Transverse colon (tissue), 4 donors: Measurements from ENCODE around the gene DHX58.

ENCODE experiments used
- EP300 ChIP-seq: sonication (generic); formaldehyde crosslinking; IDR thresholded peaks from one replicate; pipeline ENCODE4 v1.6.1; 2017; ENCODE audit warnings: antibody characterized with exemption, low read depth
- POLR2A ChIP-seq: fragments of 450-650 bp; IDR thresholded peaks from one replicate; pipeline ENCODE4 v1.6.1; 2016; ENCODE audit warnings: antibody characterized with exemption, mild to moderate bottlenecking, moderate library complexity
- POLR2AphosphoS5 ChIP-seq, 3 donors: sonication (generic); formaldehyde crosslinking; IDR thresholded peaks; one replicate each; pipeline ENCODE4 v1.6.1; 2016; ENCODE audit warnings: antibody characterized with exemption in 3 of 3
- TF ChIP-seq, protein P1 (sequence below), 5 experiments: fragments of 200-600 bp in 3 of 5; fragments of 450-650 bp in 2 of 5; sonication (generic) in 3 of 5; IDR thresholded peaks; 1 replicate in 2 of 5; 2 replicates in 3 of 5; pipeline ENCODE4 v1.5.1; 2016 to 2017; ENCODE audit warnings: antibody characterized with exemption in 5 of 5, inconsistent platforms in 3 of 5, mild to moderate bottlenecking in 2 of 5, moderate library complexity in 1 of 5

GRCh38 chr17:42061646-42062487 lies 50.6 kb downstream of the DHX58 start:
- TF ChIP-seq POLR2A: no peak
- TF ChIP-seq, protein P1, sequence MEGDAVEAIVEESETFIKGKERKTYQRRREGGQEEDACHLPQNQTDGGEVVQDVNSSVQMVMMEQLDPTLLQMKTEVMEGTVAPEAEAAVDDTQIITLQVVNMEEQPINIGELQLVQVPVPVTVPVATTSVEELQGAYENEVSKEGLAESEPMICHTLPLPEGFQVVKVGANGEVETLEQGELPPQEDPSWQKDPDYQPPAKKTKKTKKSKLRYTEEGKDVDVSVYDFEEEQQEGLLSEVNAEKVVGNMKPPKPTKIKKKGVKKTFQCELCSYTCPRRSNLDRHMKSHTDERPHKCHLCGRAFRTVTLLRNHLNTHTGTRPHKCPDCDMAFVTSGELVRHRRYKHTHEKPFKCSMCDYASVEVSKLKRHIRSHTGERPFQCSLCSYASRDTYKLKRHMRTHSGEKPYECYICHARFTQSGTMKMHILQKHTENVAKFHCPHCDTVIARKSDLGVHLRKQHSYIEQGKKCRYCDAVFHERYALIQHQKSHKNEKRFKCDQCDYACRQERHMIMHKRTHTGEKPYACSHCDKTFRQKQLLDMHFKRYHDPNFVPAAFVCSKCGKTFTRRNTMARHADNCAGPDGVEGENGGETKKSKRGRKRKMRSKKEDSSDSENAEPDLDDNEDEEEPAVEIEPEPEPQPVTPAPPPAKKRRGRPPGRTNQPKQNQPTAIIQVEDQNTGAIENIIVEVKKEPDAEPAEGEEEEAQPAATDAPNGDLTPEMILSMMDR (IDR thresholded peaks at IDR 0.05): no peak
- no peak for TF ChIP-seq EP300
- TF ChIP-seq POLR2AphosphoS5 (IDR thresholded peaks at IDR 0.05): no peak
